IPS DF 6.9 (cell line): ENCODE results near the gene LRRTM4.

Experiments used
- DNase-seq: peaks from one replicate; pipeline ENCODE4 v3.0.0-alpha.2; 2013; ENCODE audit warnings: low read depth, low spot score
- H3K27ac ChIP-seq: one replicate; pipeline ENCODE4 v1.5.1; 2013; ENCODE audit warnings: low read length, control low read depth
- H3K27me3 ChIP-seq: 2 replicates; pipeline ENCODE4 v1.6.1; 2013; ENCODE audit warnings: mild to moderate bottlenecking, low read length; ENCODE audit not compliant: control insufficient read depth, insufficient read depth
- H3K36me3 ChIP-seq: 2 replicates; pipeline ENCODE4 v1.6.1; 2013; ENCODE audit warnings: low read length; ENCODE audit not compliant: control insufficient read depth, insufficient read depth
- H3K4me1 ChIP-seq: 2 replicates; pipeline ENCODE4 v1.6.1; 2013; ENCODE audit warnings: low read length; ENCODE audit not compliant: control insufficient read depth, insufficient read depth
- H3K4me3 ChIP-seq: 2 replicates; pipeline ENCODE4 v1.5.1; 2013; ENCODE audit warnings: mild to moderate bottlenecking, low read length
- H3K9me3 ChIP-seq: 2 replicates; pipeline ENCODE4 v1.6.1; 2013; ENCODE audit warnings: low read length, inconsistent platforms; ENCODE audit not compliant: control insufficient read depth, insufficient read depth
- WGBS: extraction: QIAGEN DNeasy Blood & Tissue Kit; methylation state at CpG from one replicate; pipeline ENCODE4 v1.1.7; 2013; ENCODE audit warnings: mixed read lengths, missing lambda C conversion rate; ENCODE audit not compliant: insufficient read length, insufficient coverage; 5-methylcytosine and 5-hydroxymethylcytosine counted together

Gene LRRTM4

DNA sequence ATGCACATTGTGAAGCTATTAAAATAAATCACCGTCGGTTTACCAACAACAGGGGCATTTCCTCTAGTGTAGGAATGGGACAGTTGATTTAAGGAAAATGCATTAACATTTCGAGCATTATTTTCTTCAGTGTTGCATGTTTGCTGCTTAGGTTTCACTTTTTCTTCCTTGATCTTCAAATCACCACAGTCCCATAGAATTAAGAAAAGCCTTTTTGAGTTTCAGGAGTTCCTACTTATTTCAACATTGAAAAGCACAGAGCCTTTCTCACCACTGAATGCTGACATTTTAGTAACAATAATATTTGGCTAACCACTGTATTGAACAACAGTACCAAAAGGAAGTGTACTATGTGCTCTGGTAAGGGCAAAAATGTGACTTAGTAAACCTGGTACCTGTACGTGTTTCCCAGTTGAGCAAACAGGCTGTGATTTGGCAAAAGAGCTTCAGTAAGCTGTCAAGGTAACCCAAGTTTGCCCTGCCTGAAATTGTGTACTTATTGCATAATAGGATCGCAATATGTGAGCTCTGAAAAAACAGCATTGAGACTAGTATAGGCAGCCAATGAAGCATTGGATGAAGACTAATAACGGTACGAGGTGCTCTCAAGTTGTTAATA is 2.2 kb downstream of the LRRTM4 start:
- no peak for DNase-seq
- Histone ChIP-seq H3K4me1 (peaks cover 10% of the 10 kb centered on the region; the same call in 1 of the 2 replicates), H3K9me3 (no peaks in the 10 kb centered on the region), H3K4me3 (no peak overlapping the region), H3K27ac (peak overlapping the region; percentile 82), H3K36me3 (no peaks in the 10 kb centered on the region; the same call in 1 of the 2 replicates), H3K27me3 (no peaks in the 10 kb centered on the region; the same call in 1 of the 2 replicates)
- WGBS: no CpG with 5 or more reads among the region's 7 CpGs

DNA sequence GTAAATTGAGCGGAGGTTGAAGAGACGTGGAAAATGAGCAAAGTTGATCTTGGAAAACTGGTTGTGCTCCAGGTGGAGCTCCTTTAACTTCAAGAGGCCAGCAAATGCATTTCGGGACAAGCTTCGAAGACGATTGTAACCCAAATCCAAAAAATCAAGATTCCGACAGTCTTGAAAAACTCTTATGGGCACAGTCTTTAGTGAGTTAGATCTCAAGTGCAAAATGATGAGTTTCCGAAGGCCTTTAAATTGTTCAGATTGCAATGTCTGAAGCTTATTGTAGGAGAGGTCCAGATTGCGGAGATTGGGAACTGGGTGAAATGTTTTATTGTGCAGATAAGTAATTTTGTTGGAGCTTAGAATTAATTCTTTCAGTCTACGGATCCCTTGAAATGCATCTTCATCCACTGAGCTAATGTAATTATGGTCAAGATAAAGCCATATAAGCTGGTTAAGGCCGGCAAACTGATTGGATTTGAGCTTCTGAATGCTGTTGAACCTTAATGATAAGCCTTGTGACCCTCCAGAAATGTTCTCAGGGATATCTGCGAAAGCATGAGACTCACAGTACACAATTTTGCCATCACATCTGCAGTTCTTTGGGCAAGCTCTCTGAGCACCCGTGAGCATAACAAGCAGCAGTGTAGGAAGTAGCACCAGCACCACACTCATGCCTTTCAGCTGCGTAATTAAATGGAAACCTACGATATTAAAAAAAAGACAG is 2.9 kb downstream of the LRRTM4 start:
- Histone ChIP-seq H3K4me3 (no peak overlapping the region), H3K36me3 (no peaks in the 10 kb centered on the region; the same call in 1 of the 2 replicates), H3K27me3 (no peaks in the 10 kb centered on the region; the same call in 1 of the 2 replicates), H3K4me1 (peaks cover 10% of the 10 kb centered on the region; the same call in 1 of the 2 replicates), H3K27ac (no peak overlapping the region), H3K9me3 (no peaks in the 10 kb centered on the region)
- no CpG with 5 or more reads among the region's 14 CpGs for WGBS
- DNase-seq: no peak

- no CpG with 5 or more reads among the region's 7 CpGs for WGBS
- H3K4me1 ChIP-seq: peaks cover 10% of the 10 kb centered on the region; the same call in 1 of the 2 replicates
- H3K27me3 ChIP-seq: no peaks in the 10 kb centered on the region; the same call in 1 of the 2 replicates
Observed at GRCh38 chr2:77518311-77518710, 3.9 kb downstream of the LRRTM4 start.

GRCh38 chr2:77513191-77513590 is 9.0 kb downstream of the LRRTM4 start:
- no CpG with 5 or more reads among the region's 4 CpGs for WGBS
- DNase-seq: no peak
- H3K9me3 ChIP-seq: no peaks in the 10 kb centered on the region
- H3K4me3 ChIP-seq: no peak overlapping the region
- no peak overlapping the region for H3K27ac ChIP-seq
- no peaks in the 10 kb centered on the region for H3K36me3 ChIP-seq
- H3K4me1 ChIP-seq: no peaks in the 10 kb centered on the region
- no peaks in the 10 kb centered on the region for H3K27me3 ChIP-seq

More at GRCh38 chr2:77518311-77518710, 3.9 kb downstream of the LRRTM4 start:
- no peak overlapping the region for H3K4me3 ChIP-seq
- no peak overlapping the region for H3K27ac ChIP-seq
- no peaks in the 10 kb centered on the region; the same call in 1 of the 2 replicates for H3K36me3 ChIP-seq
- no peaks in the 10 kb centered on the region for H3K9me3 ChIP-seq
- no peak for DNase-seq

GRCh38 chr2:77512507-77512906 is 9.7 kb downstream of the LRRTM4 start:
- H3K27me3 ChIP-seq: no peaks in the 10 kb centered on the region
- no peak for DNase-seq
- no peak overlapping the region for H3K4me3 ChIP-seq
- H3K27ac ChIP-seq: no peak overlapping the region
- H3K36me3 ChIP-seq: no peaks in the 10 kb centered on the region
- no CpG with 5 or more reads among the region's 1 CpG for WGBS
- no peaks in the 10 kb centered on the region for H3K9me3 ChIP-seq
- no peaks in the 10 kb centered on the region for H3K4me1 ChIP-seq

- no peak for DNase-seq
- no CpG with 5 or more reads among the region's 1 CpG for WGBS
- Histone ChIP-seq H3K9me3 (no peaks in the 10 kb centered on the region), H3K27me3 (no peaks in the 10 kb centered on the region), H3K36me3 (no peaks in the 10 kb centered on the region), H3K4me1 (no peaks in the 10 kb centered on the region), H3K27ac (no peak overlapping the region), H3K4me3 (no peak overlapping the region)
Observed at GRCh38 chr2:77508511-77508910, 13.7 kb downstream of the LRRTM4 start.

DNA sequence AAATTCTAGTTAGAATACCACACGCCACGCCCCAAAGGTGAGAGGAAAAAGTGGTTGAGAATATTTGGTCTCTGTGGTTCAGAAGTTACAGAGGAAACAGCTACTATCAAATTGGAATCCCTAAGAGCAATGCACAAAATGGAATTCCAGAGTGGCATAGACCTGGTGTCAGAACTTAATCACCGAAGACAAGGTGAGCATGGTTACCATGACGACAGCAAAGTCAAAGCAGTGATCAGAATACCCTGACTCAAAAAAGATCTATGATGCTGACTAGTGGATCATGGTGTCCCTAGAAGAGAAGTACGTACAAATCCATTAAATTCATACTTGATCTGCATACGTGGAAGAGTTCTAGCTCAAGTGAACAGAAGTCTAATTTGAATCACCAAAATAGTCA is 14.5 kb downstream of the LRRTM4 start:
- Histone ChIP-seq H3K4me1 (no peaks in the 10 kb centered on the region), H3K27ac (no peak overlapping the region), H3K4me3 (no peak overlapping the region), H3K27me3 (no peaks in the 10 kb centered on the region), H3K9me3 (no peaks in the 10 kb centered on the region), H3K36me3 (no peaks in the 10 kb centered on the region)
- no peak for DNase-seq
- no CpG with 5 or more reads among the region's 6 CpGs for WGBS

DNA sequence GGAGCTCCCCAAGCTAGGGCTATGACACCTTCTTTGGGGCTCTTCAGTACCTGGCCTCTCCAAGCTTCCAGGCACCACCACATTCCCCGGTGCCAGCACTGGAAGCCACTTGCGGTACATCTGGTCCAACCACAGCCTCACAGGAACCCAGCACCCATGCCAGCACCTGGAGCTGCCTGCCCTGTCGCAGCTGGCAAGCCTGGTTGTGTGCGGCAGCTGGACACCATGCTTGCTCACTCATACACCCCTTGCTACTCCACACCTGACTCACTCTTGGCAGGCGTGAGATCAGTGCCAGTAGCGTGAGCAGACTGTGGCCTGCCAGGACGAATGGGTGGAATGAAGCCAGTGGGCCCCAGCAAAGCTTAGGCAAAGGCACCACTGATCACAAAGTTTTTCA is 34.0 kb downstream of the LRRTM4 start:
- H3K4me1 ChIP-seq: no peaks in the 10 kb centered on the region
- H3K27me3 ChIP-seq: no peaks in the 10 kb centered on the region
- no peak for DNase-seq
- WGBS: no CpG with 5 or more reads among the region's 7 CpGs
- 0 out of 2 replicates have a peak, but pooled peaks cover 4% of the 10 kb centered on the region for H3K36me3 ChIP-seq
- H3K4me3 ChIP-seq: no peak overlapping the region
- no peaks in the 10 kb centered on the region for H3K9me3 ChIP-seq
- H3K27ac ChIP-seq: no peak overlapping the region

GRCh38 chr2:77487074-77487803 is 34.9 kb downstream of the LRRTM4 start:
- no CpG with 5 or more reads among the region's 15 CpGs for WGBS
- no peak for DNase-seq

DNA sequence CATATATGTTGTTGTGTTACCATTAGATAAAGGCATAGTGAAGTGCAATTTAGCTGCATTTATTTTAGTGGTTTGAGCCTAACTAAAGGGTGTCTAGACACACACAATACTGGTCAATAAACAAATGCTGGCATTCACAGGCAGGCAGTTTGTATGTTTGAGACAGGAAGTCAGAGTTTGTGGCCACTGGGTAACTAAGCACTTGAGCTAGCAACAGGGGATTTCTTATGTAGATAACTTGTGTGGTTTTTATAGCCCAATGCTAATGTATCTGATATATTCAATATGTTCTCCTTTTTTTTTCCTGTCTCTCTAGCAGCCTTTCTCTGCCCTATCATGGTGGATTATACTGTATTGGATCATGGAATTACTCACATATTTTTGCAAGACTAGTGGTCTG is 38.1 kb downstream of the LRRTM4 start:
- no peak overlapping the region for H3K4me3 ChIP-seq
- no peaks in the 10 kb centered on the region for H3K27me3 ChIP-seq
- no peak overlapping the region for H3K27ac ChIP-seq
- H3K36me3 ChIP-seq: 0 out of 2 replicates have a peak, but pooled peaks cover 4% of the 10 kb centered on the region
- H3K4me1 ChIP-seq: no peaks in the 10 kb centered on the region
- H3K9me3 ChIP-seq: no peaks in the 10 kb centered on the region
- DNase-seq: no peak

More at GRCh38 chr2:77487074-77487803, 34.9 kb downstream of the LRRTM4 start:
- Histone ChIP-seq H3K27me3 (no peaks in the 10 kb centered on the region), H3K9me3 (no peaks in the 10 kb centered on the region), H3K36me3 (0 out of 2 replicates have a peak, but pooled peaks cover 4% of the 10 kb centered on the region), H3K4me1 (no peaks in the 10 kb centered on the region), H3K27ac (no peak overlapping the region), H3K4me3 (no peak overlapping the region)
